RWPE2 (cell line): Measurements from ENCODE around the gene GUCY2F.

Experiments used
- ATAC-seq: fragments of 200-7000 bp; cut with Tn5 transposase; 3 replicates; pipeline ENCODE4 v1.9.1; 2021; ENCODE audit warnings: low read depth
- DNase-seq: peaks from one replicate; pipeline ENCODE4 v3.0.0-alpha.2; 2020; ENCODE audit warnings: low spot score
- H3K27ac ChIP-seq: fragments of 450-650 bp; 2 replicates; pipeline ENCODE4 v1.5.1; 2017; ENCODE audit warnings: mild to moderate bottlenecking; ENCODE audit not compliant: poor library complexity, severe bottlenecking
- H3K27me3 ChIP-seq: fragments of 250-450 bp; sonication (Bioruptor Pico); 2 replicates; pipeline ENCODE4 v1.5.1; 2021; ENCODE audit warnings: mild to moderate bottlenecking, moderate library complexity; ENCODE audit not compliant: insufficient read depth, poor library complexity, severe bottlenecking
- H3K36me3 ChIP-seq: fragments of 250-450 bp; sonication (Bioruptor Pico); 2 replicates; pipeline ENCODE4 v1.5.1; 2020; ENCODE audit warnings: low read depth, mild to moderate bottlenecking, moderate library complexity
- H3K4me1 ChIP-seq: fragments of 250-450 bp; sonication (Bioruptor Pico); 2 replicates; pipeline ENCODE4 v1.5.1; 2021; ENCODE audit warnings: mild to moderate bottlenecking, moderate library complexity; ENCODE audit not compliant: insufficient read depth, poor library complexity, severe bottlenecking
- H3K4me3 ChIP-seq: fragments of 250-450 bp; sonication (Bioruptor Pico); 2 replicates; pipeline ENCODE4 v1.5.1; 2021; ENCODE audit warnings: mild to moderate bottlenecking, moderate library complexity; ENCODE audit not compliant: severe bottlenecking
- H3K9me3 ChIP-seq: fragments of 250-450 bp; sonication (Bioruptor Pico); 2 replicates; pipeline ENCODE4 v1.5.1; 2021; ENCODE audit warnings: mild to moderate bottlenecking, moderate library complexity; ENCODE audit not compliant: severe bottlenecking
- TF ChIP-seq, protein P1 (sequence below): fragments of 450-650 bp; IDR thresholded peaks from one replicate; pipeline ENCODE4 v1.5.1; 2017; ENCODE audit warnings: mild to moderate bottlenecking, moderate library complexity; ENCODE audit not compliant: poor library complexity, severe bottlenecking

The GUCY2F gene

DNA sequence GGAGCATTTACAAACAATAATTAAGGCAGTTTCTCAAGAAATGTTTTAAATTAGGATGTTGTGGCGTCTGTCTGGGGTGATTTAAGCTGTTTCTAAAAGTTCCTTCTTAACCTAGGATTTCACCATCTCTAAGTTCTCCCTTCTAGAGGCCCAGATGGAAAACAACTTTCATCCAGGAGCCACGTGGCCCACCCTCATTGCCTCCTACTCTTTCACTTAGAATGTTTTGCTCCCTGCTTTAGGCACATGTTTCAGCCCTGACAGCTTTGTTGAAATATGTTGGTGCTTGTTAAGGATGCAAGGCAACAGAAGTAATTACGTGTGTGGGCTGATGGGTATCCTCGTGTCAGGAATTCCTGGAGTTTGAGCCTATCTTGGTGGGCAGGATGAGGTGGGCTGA, 131.3 kb downstream of the GUCY2F start:
- Histone ChIP-seq H3K36me3 (no peaks in the 10 kb centered on the region), H3K27me3 (no peaks in the 10 kb centered on the region), H3K27ac (no peak overlapping the region), H3K4me1 (no peaks in the 10 kb centered on the region), H3K4me3 (no peak overlapping the region), H3K9me3 (no peaks in the 10 kb centered on the region)
- ATAC-seq = no peak
- TF ChIP-seq, protein P1, sequence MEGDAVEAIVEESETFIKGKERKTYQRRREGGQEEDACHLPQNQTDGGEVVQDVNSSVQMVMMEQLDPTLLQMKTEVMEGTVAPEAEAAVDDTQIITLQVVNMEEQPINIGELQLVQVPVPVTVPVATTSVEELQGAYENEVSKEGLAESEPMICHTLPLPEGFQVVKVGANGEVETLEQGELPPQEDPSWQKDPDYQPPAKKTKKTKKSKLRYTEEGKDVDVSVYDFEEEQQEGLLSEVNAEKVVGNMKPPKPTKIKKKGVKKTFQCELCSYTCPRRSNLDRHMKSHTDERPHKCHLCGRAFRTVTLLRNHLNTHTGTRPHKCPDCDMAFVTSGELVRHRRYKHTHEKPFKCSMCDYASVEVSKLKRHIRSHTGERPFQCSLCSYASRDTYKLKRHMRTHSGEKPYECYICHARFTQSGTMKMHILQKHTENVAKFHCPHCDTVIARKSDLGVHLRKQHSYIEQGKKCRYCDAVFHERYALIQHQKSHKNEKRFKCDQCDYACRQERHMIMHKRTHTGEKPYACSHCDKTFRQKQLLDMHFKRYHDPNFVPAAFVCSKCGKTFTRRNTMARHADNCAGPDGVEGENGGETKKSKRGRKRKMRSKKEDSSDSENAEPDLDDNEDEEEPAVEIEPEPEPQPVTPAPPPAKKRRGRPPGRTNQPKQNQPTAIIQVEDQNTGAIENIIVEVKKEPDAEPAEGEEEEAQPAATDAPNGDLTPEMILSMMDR = no peak
- DNase-seq = no peak

DNA sequence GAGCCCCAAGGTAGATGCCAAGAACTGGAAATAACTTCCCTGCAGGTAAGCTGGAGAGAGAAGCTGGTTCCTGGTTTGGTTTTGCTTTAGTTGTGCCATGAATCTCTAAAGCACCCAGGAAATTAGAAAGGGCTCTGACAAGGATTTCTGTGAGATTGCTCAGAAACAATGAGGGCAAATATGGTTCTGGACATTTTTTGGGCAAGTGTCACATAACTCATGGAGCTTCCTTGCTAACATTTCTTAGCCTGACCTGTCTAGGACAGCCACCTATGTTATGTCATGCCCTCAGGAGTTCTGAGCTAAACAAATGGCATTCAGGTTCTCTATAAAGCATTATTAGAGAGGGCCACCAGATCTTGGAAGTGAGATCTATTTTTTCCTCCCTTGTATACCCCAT, 131.8 kb downstream of the GUCY2F start:
- Histone ChIP-seq H3K4me1 (no peaks in the 10 kb centered on the region), H3K4me3 (no peak overlapping the region), H3K27me3 (no peaks in the 10 kb centered on the region), H3K9me3 (no peaks in the 10 kb centered on the region), H3K27ac (no peak overlapping the region), H3K36me3 (no peaks in the 10 kb centered on the region)
- ATAC-seq = no peak
- TF ChIP-seq, protein P1 = no peak
- DNase-seq = no peak

DNA sequence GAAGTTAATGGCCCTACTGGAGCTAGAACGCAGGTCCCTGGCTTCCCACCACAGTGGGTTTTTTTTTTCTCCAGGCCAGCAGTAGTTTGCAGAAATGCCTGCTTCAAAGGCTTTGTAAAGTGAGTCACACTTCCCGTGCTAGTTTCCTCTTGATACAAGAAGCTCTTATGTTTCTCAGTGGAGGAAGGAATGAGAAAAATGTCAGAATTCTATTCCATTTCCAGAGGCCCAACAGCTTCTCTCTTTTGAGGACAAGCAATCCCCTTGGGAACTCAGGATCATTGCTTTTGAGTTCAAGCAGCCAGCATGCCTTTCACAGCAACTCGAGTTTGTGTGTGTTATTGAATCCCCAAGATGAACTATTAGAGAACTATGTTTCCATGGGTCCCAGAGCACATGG, 134.3 kb downstream of the GUCY2F start:
- ATAC-seq (peak; percentile 35; the same call in 1 of the 3 replicates), DNase-seq (no peak)
- no peak overlapping the region for H3K4me3 ChIP-seq
- no peaks in the 10 kb centered on the region for H3K4me1 ChIP-seq
- H3K27me3 ChIP-seq = no peaks in the 10 kb centered on the region
- no peak overlapping the region for H3K27ac ChIP-seq
- H3K9me3 ChIP-seq = no peaks in the 10 kb centered on the region
- TF ChIP-seq, protein P1 = no peak
- no peaks in the 10 kb centered on the region for H3K36me3 ChIP-seq

DNA sequence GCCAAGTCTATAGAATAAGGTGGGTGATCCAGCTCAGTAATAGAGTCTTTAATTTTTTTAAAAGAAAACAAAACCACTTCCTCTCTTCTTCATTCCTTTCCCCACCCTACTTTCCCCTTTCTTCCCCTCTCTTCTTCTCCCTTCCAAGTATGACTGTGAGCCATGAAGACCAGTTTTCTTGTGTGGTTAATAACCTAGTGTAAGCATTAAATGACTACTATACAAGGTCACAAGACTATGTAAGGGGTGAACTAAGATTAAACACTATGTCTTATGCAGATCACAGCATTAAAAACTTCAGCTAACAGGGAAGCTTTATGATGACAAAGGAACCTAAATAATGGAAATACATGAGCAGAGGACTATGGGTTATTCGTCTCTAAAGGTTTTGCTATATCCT, 135.4 kb downstream of the GUCY2F start:
- DNase-seq = no peak
- H3K9me3 ChIP-seq = no peaks in the 10 kb centered on the region
- TF ChIP-seq, protein P1 = no peak
- H3K4me3 ChIP-seq = no peak overlapping the region
- H3K27ac ChIP-seq = no peak overlapping the region
- no peak for ATAC-seq
- H3K27me3 ChIP-seq = no peaks in the 10 kb centered on the region
- no peaks in the 10 kb centered on the region for H3K36me3 ChIP-seq
- no peaks in the 10 kb centered on the region for H3K4me1 ChIP-seq

DNA sequence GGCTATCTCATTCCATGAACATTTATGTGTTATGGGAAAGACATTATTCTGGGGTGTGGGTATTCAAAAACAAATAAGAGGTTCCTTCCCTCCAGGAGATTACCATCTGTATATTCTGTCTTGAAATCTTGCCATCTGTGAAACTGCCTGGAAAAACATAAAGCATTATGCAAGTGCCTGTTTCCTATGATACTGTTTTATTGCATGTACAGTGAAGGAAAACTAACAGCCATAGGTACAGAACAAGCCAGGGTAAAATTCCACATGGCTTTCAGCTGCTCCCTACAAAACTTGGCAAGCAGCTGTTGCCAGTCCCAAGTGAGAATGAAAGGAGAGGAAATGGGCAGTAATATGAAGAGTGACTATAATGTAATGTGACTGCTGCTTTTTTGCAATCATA, 136.0 kb downstream of the GUCY2F start:
- Histone ChIP-seq H3K27me3 (no peaks in the 10 kb centered on the region), H3K36me3 (no peaks in the 10 kb centered on the region), H3K4me3 (no peak overlapping the region), H3K4me1 (no peaks in the 10 kb centered on the region), H3K27ac (no peak overlapping the region), H3K9me3 (no peaks in the 10 kb centered on the region)
- TF ChIP-seq, protein P1 = no peak
- DNase-seq = no peak
- no peak for ATAC-seq
